HG02623 (cell line): ENCODE data around the gene B4GALT5.

Experiments
- ATAC-seq: cut with Tn5 transposase; IDR thresholded peaks from one replicate; pipeline ENCODE4 v1.9.1; 2021; ENCODE audit warnings: moderate library complexity; ENCODE audit not compliant: unreplicated experiment

The B4GALT5 gene

GRCh38 chr20:49660912-49661311 is 52.8 kb downstream of the B4GALT5 start:
- no peak for ATAC-seq

- no peak for ATAC-seq
Measured at GRCh38 chr20:49659056-49659455, 54.6 kb downstream of the B4GALT5 start.

- ATAC-seq = no peak
Measured at GRCh38 chr20:49658508-49658907, 55.2 kb downstream of the B4GALT5 start.

GRCh38 chr20:49657118-49657901 is 56.4 kb downstream of the B4GALT5 start:
- no peak for ATAC-seq

- ATAC-seq = no peak
Measured at GRCh38 chr20:49656304-49656703, 57.4 kb downstream of the B4GALT5 start.

- ATAC-seq = no peak
Measured at GRCh38 chr20:49653925-49654434, 59.7 kb downstream of the B4GALT5 start.

- no peak for ATAC-seq
Measured at GRCh38 chr20:49649672-49650071, 64.0 kb downstream of the B4GALT5 start.

- no peak for ATAC-seq
Measured at GRCh38 chr20:49647550-49647949, 66.1 kb downstream of the B4GALT5 start.

- ATAC-seq = no peak
Measured at GRCh38 chr20:49646528-49646927, 67.2 kb downstream of the B4GALT5 start.

- ATAC-seq = no peak
Measured at GRCh38 chr20:49646126-49646525, 67.6 kb downstream of the B4GALT5 start.

- no peak for ATAC-seq
Measured at GRCh38 chr20:49644980-49645565, 68.6 kb downstream of the B4GALT5 start.

- no peak for ATAC-seq
Measured at GRCh38 chr20:49642816-49643215, 70.9 kb downstream of the B4GALT5 start.

GRCh38 chr20:49641683-49642656 is 71.7 kb downstream of the B4GALT5 start:
- no peak for ATAC-seq

- ATAC-seq = no peak
Measured at GRCh38 chr20:49637046-49637637, 76.5 kb downstream of the B4GALT5 start.

GRCh38 chr20:49636447-49636846 is 77.2 kb downstream of the B4GALT5 start:
- ATAC-seq = no peak

- ATAC-seq = no peak
Measured at GRCh38 chr20:49635866-49636265, 77.8 kb downstream of the B4GALT5 start.

- ATAC-seq = no peak
Measured at GRCh38 chr20:49635166-49635565, 78.5 kb downstream of the B4GALT5 start.

GRCh38 chr20:49634116-49634515 is 79.6 kb downstream of the B4GALT5 start:
- ATAC-seq = no peak

- no peak for ATAC-seq
Measured at GRCh38 chr20:49633643-49634042, 80.0 kb downstream of the B4GALT5 start.

GRCh38 chr20:49633023-49633422 is 80.7 kb downstream of the B4GALT5 start:
- no peak for ATAC-seq
